H9 (cell line): Measurements from ENCODE around the gene ADGRF5. TPM values are rescaled to one million over a fixed set of nuclear protein-coding genes. Genes with fewer than 3 reads are reported as not detected.
A peak's percentile ranks its signal among the peaks of the same experiment; 100 is the strongest.

Experiments used
- DNase-seq: peaks from one replicate; pipeline ENCODE4 v3.0.0-alpha.2; 2017
- H2AFZ ChIP-seq: one replicate; pipeline ENCODE4 v1.6.1; 2013; ENCODE audit warnings: mild to moderate bottlenecking, low read length, control low read depth, moderate library complexity
- H2AK5ac ChIP-seq: 2 replicates; pipeline ENCODE4 v1.6.1; 2013; ENCODE audit warnings: low read length, control low read depth, mixed read lengths; ENCODE audit not compliant: insufficient read length
- H2BK120ac ChIP-seq: one replicate; pipeline ENCODE4 v1.6.1; 2013; ENCODE audit warnings: low read depth, mild to moderate bottlenecking, low read length, control low read depth, inconsistent platforms; ENCODE audit not compliant: poor library complexity, severe bottlenecking
- H2BK12ac ChIP-seq: 2 replicates; pipeline ENCODE4 v1.6.1; 2013; ENCODE audit warnings: low read length, control low read depth, mixed read lengths, low read depth; ENCODE audit not compliant: insufficient read length
- H2BK15ac ChIP-seq: 2 replicates; pipeline ENCODE4 v1.6.1; 2013; ENCODE audit warnings: low read depth, low read length, control low read depth
- H2BK20ac ChIP-seq: one replicate; pipeline ENCODE4 v1.6.1; 2013; ENCODE audit warnings: low read depth, mild to moderate bottlenecking, low read length, control low read depth, inconsistent platforms; ENCODE audit not compliant: poor library complexity, severe bottlenecking
- H2BK5ac ChIP-seq: 2 replicates; pipeline ENCODE4 v1.6.1; 2013; ENCODE audit warnings: low read length, control low read depth, mixed read lengths; ENCODE audit not compliant: insufficient read length
- H3K14ac ChIP-seq: 2 replicates; pipeline ENCODE4 v1.6.1; 2013; ENCODE audit warnings: low read length, control low read depth; ENCODE audit not compliant: insufficient read depth
- H3K18ac ChIP-seq: 2 replicates; pipeline ENCODE4 v1.6.1; 2013; ENCODE audit warnings: low read depth, mild to moderate bottlenecking, mixed read lengths, low read length, control low read depth; ENCODE audit not compliant: insufficient read length
- H3K23ac ChIP-seq: 2 replicates; pipeline ENCODE4 v1.6.1; 2013; ENCODE audit warnings: low read length, control low read depth, mixed read lengths, low read depth; ENCODE audit not compliant: insufficient read length
- H3K23me2 ChIP-seq: 2 replicates; pipeline ENCODE4 v1.6.1; 2013; ENCODE audit warnings: low read depth, mild to moderate bottlenecking, mixed read lengths, low read length, control low read depth; ENCODE audit not compliant: insufficient read length, poor library complexity, severe bottlenecking
- H3K27ac ChIP-seq: 2 replicates; pipeline ENCODE4 v1.5.1; 2013; ENCODE audit warnings: low read length, control low read depth, mixed read lengths, low read depth; ENCODE audit not compliant: insufficient read length
- H3K27me3 ChIP-seq: 2 replicates; pipeline ENCODE4 v1.6.1; 2013; ENCODE audit warnings: low read length, control low read depth, inconsistent platforms; ENCODE audit not compliant: insufficient read depth
- H3K4ac ChIP-seq: 2 replicates; pipeline ENCODE4 v1.6.1; 2013; ENCODE audit warnings: low read depth, mild to moderate bottlenecking, control low read depth, inconsistent platforms, low read length, moderate library complexity
- H3K4me1 ChIP-seq: 2 replicates; pipeline ENCODE4 v1.6.1; 2013; ENCODE audit warnings: low read length, control low read depth, inconsistent platforms; ENCODE audit not compliant: insufficient read depth
- H3K4me2 ChIP-seq: 2 replicates; pipeline ENCODE4 v1.6.1; 2013; ENCODE audit warnings: low read length, control low read depth, mixed read lengths; ENCODE audit not compliant: insufficient read length, insufficient read depth
- H3K56ac ChIP-seq: 2 replicates; pipeline ENCODE4 v1.6.1; 2013; ENCODE audit warnings: low read depth, mild to moderate bottlenecking, mixed read lengths, low read length, control low read depth; ENCODE audit not compliant: insufficient read length
- H3K79me1 ChIP-seq: 2 replicates; pipeline ENCODE4 v1.6.1; 2013; ENCODE audit warnings: low read depth, mild to moderate bottlenecking, moderate library complexity, low read length, control low read depth, inconsistent platforms; ENCODE audit not compliant: insufficient read depth, poor library complexity, severe bottlenecking
- H3K79me2 ChIP-seq: 2 replicates; pipeline ENCODE4 v1.6.1; 2013; ENCODE audit warnings: low read length, control low read depth, inconsistent platforms; ENCODE audit not compliant: insufficient read depth
- H3K9ac ChIP-seq: 2 replicates; pipeline ENCODE4 v1.6.1; 2013; ENCODE audit warnings: low read length, control low read depth, mixed read lengths; ENCODE audit not compliant: insufficient read length; ENCODE audit errors: extremely low read depth
- H3K9me3 ChIP-seq: one replicate; pipeline ENCODE4 v1.6.1; 2013; ENCODE audit warnings: low read depth, low read length, inconsistent platforms; ENCODE audit not compliant: control insufficient read depth
- H3T11ph ChIP-seq: one replicate; pipeline ENCODE4 v1.6.1; 2013; ENCODE audit warnings: mild to moderate bottlenecking, low read length, control low read depth, inconsistent platforms
- H4K20me1 ChIP-seq: one replicate; pipeline ENCODE4 v1.6.1; 2013; ENCODE audit not compliant: control insufficient read depth, insufficient read length, insufficient read depth
- H4K5ac ChIP-seq: 2 replicates; pipeline ENCODE4 v1.6.1; 2013; ENCODE audit warnings: low read depth, mild to moderate bottlenecking, mixed read lengths, low read length, control low read depth; ENCODE audit not compliant: insufficient read length
- H4K8ac ChIP-seq: replicated peaks from 2 replicates; pipeline ENCODE4 v1.6.1; 2013; ENCODE audit warnings: low read length, control low read depth, mixed read lengths, low read depth; ENCODE audit not compliant: insufficient read length
- H4K91ac ChIP-seq: 2 replicates; pipeline ENCODE4 v1.6.1; 2013; ENCODE audit warnings: low read depth, mild to moderate bottlenecking, moderate library complexity, mixed read lengths, low read length, control low read depth; ENCODE audit not compliant: insufficient read length
- H3K27ac Mint-ChIP-seq, 3 experiments: 2 replicates in 2 of 3; 3 replicates in 1 of 3; pipeline ENCODE4 v1.8.0; 2020 to 2021; ENCODE audit warnings: mixed read lengths in 3 of 3, mild to moderate bottlenecking in 1 of 3, moderate library complexity in 1 of 3
- H3K27me3 Mint-ChIP-seq: 2 replicates; pipeline ENCODE4 v1.8.0; 2021; ENCODE audit warnings: low read depth, mild to moderate bottlenecking, moderate library complexity, mixed read lengths
- H3K36me3 Mint-ChIP-seq, 3 experiments: 2 replicates in 2 of 3; 3 replicates in 1 of 3; pipeline ENCODE4 v1.8.0; 2020 to 2021; ENCODE audit warnings: low read depth in 3 of 3, mixed read lengths in 3 of 3; ENCODE audit not compliant: insufficient read depth in 1 of 3
- H3K4me1 Mint-ChIP-seq, 2 experiments: 2 replicates each; pipeline ENCODE4 v1.8.0; 2020; ENCODE audit warnings: mixed read lengths in 2 of 2
- H3K4me3 Mint-ChIP-seq, 2 experiments: 2 replicates in 1 of 2; 3 replicates in 1 of 2; pipeline ENCODE4 v1.8.0; 2020 to 2021; ENCODE audit warnings: mild to moderate bottlenecking in 2 of 2, mixed read lengths in 2 of 2, moderate library complexity in 1 of 2
- H3K9me3 Mint-ChIP-seq, 2 experiments: 2 replicates in 1 of 2; 3 replicates in 1 of 2; pipeline ENCODE4 v1.8.0; 2020; ENCODE audit warnings: mild to moderate bottlenecking in 2 of 2, mixed read lengths in 2 of 2, moderate library complexity in 1 of 2
- CTCF ChIP-seq: fragments of 200-600 bp; sonication (generic); conservative IDR thresholded peaks from 3 replicates; pipeline ENCODE4 v1.8.0; 2021; ENCODE audit warnings: antibody characterized with exemption, mild to moderate bottlenecking
- WGBS: extraction: QIAGEN DNeasy Blood & Tissue Kit; methylation state at CpG from one replicate; pipeline ENCODE4 v1.1.7; 2013; ENCODE audit warnings: missing lambda C conversion rate, low lambda C conversion rate, mixed read lengths; ENCODE audit not compliant: insufficient read length; ENCODE audit errors: extremely low coverage; 5-methylcytosine and 5-hydroxymethylcytosine counted together
- total RNA-seq: library from RNA; stranded (reverse); gene quantifications from 2 replicates; pipeline ENCODE4 v1.2.1, GENCODE V29; 2021

Gene ADGRF5
- total RNA-seq, 1 experiment from 2014 or later, result not detected

GRCh38 chr6:46903175-46903574 is 18.6 kb downstream of the ADGRF5 start:
- no CpG with 5 or more reads among the region's 4 CpGs for WGBS
- no peak overlapping the region for H2AK5ac ChIP-seq
- H3K14ac ChIP-seq, result no peak overlapping the region
- no peak overlapping the region for H4K8ac ChIP-seq
- no peaks in the 10 kb centered on the region for H3K27me3 ChIP-seq
- no peak overlapping the region for H3K27ac Mint-ChIP-seq
- H3K79me1 ChIP-seq, result no peaks in the 10 kb centered on the region
- no peaks in the 10 kb centered on the region for H3K9me3 ChIP-seq
- H2BK15ac ChIP-seq, result no peak overlapping the region
- H3K4me1 ChIP-seq, result no peaks in the 10 kb centered on the region
- H2BK12ac ChIP-seq, result no peak overlapping the region
- H3K4ac ChIP-seq, result no peak overlapping the region
- H4K20me1 ChIP-seq, result no peaks in the 10 kb centered on the region
- no peak overlapping the region for H2BK120ac ChIP-seq
- peak; percentile 34; the same call in 1 of the 3 replicates for TF ChIP-seq CTCF
- H3K56ac ChIP-seq, result no peak overlapping the region
- no peak overlapping the region for H2BK5ac ChIP-seq
- no peak overlapping the region for H3K4me2 ChIP-seq
- no peak for DNase-seq
- H3K23ac ChIP-seq, result no peak overlapping the region
- no peak overlapping the region for H3K4me3 Mint-ChIP-seq
- peaks cover 13 to 16% of the 10 kb centered on the region in 2 experiments for H3K4me1 Mint-ChIP-seq
- no peak overlapping the region for H3K9ac ChIP-seq
- H3T11ph ChIP-seq, result no peak overlapping the region
- H3K23me2 ChIP-seq, result no peaks in the 10 kb centered on the region
- no peak overlapping the region for H4K91ac ChIP-seq
- no peaks in the 10 kb centered on the region for H3K36me3 Mint-ChIP-seq
- no peak overlapping the region for H4K5ac ChIP-seq
- H3K27ac ChIP-seq, result no peak overlapping the region
- no peak overlapping the region for H3K18ac ChIP-seq
- no peaks in the 10 kb centered on the region for H3K79me2 ChIP-seq
- no peak overlapping the region for H2AFZ ChIP-seq
- no peak overlapping the region for H2BK20ac ChIP-seq
- no peaks in the 10 kb centered on the region; a peak in 1 of 5 replicates for H3K9me3 Mint-ChIP-seq
- H3K27me3 Mint-ChIP-seq, result peaks cover 2% of the 10 kb centered on the region
